NOMO-1 (cell line): ENCODE data around the gene PAQR7.

Experiments used
- DNase-seq, 2 experiments: peaks; one replicate each; lab custom pipeline; 2025; ENCODE audit not compliant: unreplicated experiment in 2 of 2; lab: John Stamatoyannopoulos, UW

The PAQR7 gene

GRCh38 chr1:25874635-25875153 is 814 bp downstream of the PAQR7 start:
- DNase-seq = no peak

GRCh38 chr1:25874209-25874608 is 1.3 kb downstream of the PAQR7 start:
- no peak for DNase-seq

- no peak for DNase-seq
Observed at GRCh38 chr1:25873120-25873519, 2.4 kb downstream of the PAQR7 start.

- DNase-seq = peak; percentile 8 to 30
Observed at GRCh38 chr1:25872713-25873112, 2.8 kb downstream of the PAQR7 start.

- DNase-seq = no peak
Observed at GRCh38 chr1:25871704-25872494, 3.6 kb downstream of the PAQR7 start.

GRCh38 chr1:25871086-25871703 is 4.3 kb downstream of the PAQR7 start:
- DNase-seq = no peak

GRCh38 chr1:25870614-25871013 is 4.9 kb downstream of the PAQR7 start:
- no peak for DNase-seq

GRCh38 chr1:25869909-25870606 is 5.5 kb downstream of the PAQR7 start:
- no peak for DNase-seq

DNA sequence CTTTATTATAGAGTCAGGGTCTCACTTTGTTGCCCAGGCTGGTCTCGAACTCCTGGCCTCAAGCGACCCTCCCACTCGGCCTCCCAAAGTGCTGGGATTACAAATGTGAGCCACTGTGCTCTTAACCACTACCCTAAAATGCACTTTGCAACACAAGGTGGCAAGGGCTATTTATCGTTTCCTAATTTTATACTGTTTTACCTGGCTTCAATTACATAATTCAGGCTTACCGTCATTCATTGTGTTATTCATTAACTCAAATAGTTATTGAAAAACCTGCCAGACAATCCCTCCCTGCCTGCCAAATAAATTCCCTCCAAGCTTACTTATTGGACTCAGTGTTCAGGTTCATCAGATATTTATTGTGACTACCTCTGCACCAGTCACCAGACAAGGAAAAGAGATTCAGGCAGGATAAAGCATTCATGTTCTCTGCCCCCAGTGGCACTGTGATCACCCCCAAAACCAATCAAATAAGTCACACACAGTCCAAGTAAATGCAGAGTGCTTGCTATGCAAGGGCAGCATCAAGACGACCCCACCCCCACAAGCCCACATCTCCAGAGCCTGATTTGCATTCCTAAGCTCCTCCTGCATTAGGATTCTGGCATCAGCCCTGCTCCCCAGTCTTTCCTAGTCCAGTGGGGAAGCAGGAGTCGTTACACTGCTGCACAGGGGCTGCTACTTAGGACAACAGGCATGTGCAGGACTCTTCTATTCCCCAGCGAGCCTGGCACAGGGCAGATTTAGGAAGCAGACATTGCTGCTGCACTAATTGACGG is 8.1 kb downstream of the PAQR7 start:
- DNase-seq = no peak

GRCh38 chr1:25866288-25866687 is 9.2 kb downstream of the PAQR7 start:
- no peak for DNase-seq

DNA sequence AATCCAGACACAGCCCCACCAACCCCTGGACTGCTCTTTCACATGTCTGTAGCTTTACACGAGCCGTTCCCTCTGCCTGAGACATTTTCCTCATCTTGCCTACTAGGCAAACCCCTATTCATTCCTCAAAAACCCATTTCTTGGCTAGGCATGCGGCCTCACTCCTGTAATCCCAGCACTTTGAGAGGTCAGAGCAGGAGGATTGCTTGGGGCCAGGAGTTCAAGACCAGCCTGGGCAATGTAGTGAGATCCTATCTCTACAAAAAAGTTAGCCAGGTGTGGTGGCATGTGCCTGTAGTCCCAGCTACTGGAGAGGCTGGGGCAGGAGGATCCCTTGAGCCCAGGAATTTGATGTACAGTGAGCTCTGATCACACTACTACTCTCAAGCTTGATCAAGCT is 11.1 kb downstream of the PAQR7 start:
- DNase-seq = no peak

DNA sequence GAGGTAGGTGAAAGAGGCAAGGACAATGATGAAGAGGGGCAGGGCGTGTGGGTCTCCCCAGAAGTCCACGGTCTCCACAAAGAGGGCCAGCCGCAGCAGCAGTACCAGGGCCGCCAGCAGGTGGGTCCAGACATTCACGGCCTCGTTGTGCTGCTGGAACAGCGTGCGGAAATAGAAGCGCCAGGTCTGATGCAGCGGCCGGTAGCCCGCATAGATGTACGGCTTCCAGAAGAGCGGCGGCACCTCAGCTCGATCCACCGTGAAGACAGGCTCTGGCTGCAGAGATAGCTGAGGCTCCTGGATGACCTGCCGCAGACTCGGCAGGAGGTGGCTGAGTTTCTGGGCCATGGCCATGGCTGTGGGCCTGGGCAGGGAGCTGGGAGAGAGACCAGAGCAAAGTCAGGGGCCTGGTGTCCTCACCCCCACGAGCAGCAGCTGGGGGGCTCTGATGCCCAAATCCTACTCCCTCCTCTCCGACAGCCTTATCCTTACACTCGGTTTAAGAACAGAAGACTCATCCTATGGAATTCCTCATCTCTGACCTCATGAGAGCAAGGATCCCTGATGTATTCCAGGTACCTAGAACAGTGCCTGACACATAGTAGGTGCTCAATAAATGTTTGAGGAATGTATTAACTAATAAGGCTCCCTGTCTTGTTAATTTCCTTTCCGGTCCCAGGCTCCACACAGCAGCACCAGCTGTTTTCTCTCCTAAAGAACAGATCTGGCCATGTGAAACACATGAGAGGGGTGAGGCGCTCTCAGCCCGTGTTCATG is 11.8 kb downstream of the PAQR7 start:
- no peak for DNase-seq

DNA sequence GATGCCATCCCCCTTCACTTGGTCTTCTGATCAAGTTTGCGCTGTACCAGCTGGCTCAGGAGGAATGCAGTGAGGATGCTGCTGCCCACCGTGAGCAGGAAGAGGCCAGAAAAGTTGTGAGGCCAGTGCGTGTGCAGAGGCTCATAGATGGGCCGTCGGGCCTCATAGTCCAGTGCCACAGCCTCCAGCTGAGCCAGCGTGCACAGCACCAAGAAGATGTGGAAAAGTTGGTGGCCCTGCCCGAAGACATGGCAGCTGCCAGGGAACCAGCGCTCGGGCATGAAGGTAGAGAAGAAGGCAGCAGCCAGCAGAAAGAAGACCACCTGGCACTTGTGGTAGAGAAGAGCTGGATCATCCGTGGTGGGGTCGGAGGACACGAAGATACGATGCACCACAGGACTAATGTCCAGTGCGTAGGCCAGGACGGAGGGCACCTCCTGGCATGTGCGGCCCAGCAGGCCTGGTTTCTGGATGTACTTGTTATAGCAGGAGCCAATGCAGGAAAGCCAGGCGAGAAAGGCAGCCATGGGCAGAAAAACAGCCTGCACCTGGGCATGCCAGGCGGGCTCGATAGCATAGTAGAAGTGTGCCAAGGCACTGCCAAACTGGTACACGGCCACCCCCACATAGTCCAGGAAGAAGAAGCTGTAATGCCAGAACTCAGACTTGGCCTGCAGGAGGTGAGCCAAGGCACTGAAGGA is 12.6 kb downstream of the PAQR7 start:
- DNase-seq = no peak

DNA sequence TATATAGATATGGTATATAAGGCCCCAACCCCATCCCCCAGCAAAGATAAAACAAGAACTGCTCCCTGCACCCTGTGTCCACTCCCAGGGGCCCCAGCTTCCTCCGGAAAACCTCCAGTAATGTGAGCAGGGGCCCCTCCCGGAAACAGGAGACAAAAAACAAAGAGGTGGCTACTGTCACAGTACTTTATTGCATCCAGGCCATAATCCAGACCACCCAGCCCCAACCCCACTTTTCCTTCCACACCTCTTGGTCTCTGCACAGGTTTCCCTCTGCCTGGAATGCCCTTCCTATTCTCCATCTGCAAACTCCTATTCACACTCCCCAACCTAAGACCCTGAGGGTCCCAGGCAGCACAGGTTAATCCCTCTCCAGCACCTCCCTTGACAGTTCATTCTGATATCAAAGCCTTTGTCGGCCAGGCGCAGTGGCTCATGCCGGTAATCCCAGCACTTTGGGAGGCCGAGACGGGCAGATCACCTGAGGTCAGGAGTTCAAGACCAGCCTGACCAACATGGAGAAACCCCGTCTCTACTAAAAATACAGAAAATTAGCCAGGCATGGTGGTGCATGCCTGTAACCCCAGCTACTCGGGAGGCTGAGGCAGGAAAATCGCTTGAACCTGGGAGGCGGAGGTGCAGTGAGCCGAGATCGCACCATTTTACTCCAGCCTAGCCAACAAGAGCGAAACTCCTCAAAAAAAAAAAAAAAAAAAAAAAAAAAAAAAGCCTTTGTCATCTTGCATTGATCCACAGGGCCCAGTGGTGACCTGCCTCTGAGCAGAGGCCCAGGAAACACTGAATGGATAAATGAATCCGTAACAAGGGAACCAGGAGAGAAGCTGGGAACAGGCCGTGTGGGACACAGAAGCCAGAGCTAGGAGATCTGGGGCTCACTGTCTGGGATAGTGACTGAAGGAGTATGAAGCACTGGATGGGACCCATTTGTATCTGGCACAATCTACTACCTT is 13.9 kb downstream of the PAQR7 start:
- DNase-seq = peak; percentile 77 to 87

- DNase-seq = peak; percentile 89 to 96
Observed at GRCh38 chr1:25858906-25859789, 16.4 kb downstream of the PAQR7 start, which contains the start of gene AUNIP. Gene AUNIP (minus strand): TSS chr1:25859457. CDS start chr1:25859357, 100 bp downstream.

GRCh38 chr1:25858494-25858893 is 17.0 kb downstream of the PAQR7 start:
- DNase-seq = peak in 1 of 2 experiments; percentile 13

DNA sequence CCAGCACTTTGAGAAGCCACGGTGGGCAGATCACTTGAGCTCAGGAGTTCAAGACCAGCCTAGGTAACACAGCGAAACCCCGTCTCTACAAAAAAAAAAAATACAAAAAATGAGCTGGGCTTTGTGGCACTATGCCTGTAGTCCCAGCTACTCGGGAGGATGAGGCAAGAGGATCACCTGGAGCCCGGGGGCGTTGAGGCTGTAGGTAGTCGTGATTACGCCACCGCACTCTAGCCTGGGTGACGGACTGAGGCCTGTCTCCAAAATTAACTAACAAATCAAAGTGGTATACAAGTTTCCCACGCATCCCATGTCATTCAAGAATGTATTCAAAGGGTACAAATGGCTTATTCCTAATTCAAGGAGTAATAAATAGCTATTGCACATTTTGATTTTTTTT is 18.7 kb downstream of the PAQR7 start:
- no peak for DNase-seq
